Stimulated activated CD8-positive, alpha-beta memory T cell treated with anti-CD3 and anti-CD28 coated beads, Interleukin-15, amount 100 ng/mL, for 4 hours (primary cell): Measurements from ENCODE around the gene CENPP.

Experiments
- DNase-seq, 2 donors: peaks; one replicate each; pipeline ENCODE4 v3.0.0-alpha.2; 2020; ENCODE audit warnings: low read depth in 2 of 2

Gene CENPP

GRCh38 chr9:92325269-92325990 is at the start of gene CENPP, which contains the start of gene NOL8:
Gene CENPP, plus strand, starts transcription at chr9:92325953.
Gene NOL8, minus strand, starts transcription at chr9:92325350. Its CDS starts 1,189 bp downstream, at chr9:92324161.
- DNase-seq = peak; percentile 63 to 72

GRCh38 chr9:92276331-92277032 is 49.3 kb upstream of the CENPP start:
- no peak for DNase-seq

GRCh38 chr9:92278110-92278509 is 47.6 kb upstream of the CENPP start:
- no peak for DNase-seq

GRCh38 chr9:92279302-92279701 is 46.5 kb upstream of the CENPP start:
- no peak for DNase-seq

GRCh38 chr9:92289708-92290390 is 35.9 kb upstream of the CENPP start:
- DNase-seq = no peak

GRCh38 chr9:92290785-92291429 is 34.8 kb upstream of the CENPP start:
- no peak for DNase-seq

GRCh38 chr9:92291577-92291976 is 34.2 kb upstream of the CENPP start:
- no peak for DNase-seq

GRCh38 chr9:92292338-92293074 is 33.2 kb upstream of the CENPP start:
- DNase-seq = no peak

GRCh38 chr9:92293075-92293354 is 32.7 kb upstream of the CENPP start:
- DNase-seq = no peak

GRCh38 chr9:92293452-92294296 is 32.1 kb upstream of the CENPP start, which contains the start of gene IARS1:
Gene IARS1, minus strand, starts transcription at chr9:92293697. Its CDS starts 4,278 bp downstream, at chr9:92289419.
- peak; percentile 99 to 100 for DNase-seq

- no peak for DNase-seq
Measured at GRCh38 chr9:92294297-92294676, 31.5 kb upstream of the CENPP start.

GRCh38 chr9:92295240-92295790 is 30.4 kb upstream of the CENPP start:
- DNase-seq = no peak

- DNase-seq = no peak
Measured at GRCh38 chr9:92295827-92296258, 29.9 kb upstream of the CENPP start.

GRCh38 chr9:92297611-92298010 is 28.1 kb upstream of the CENPP start:
- DNase-seq = no peak

GRCh38 chr9:92298036-92298435 is 27.7 kb upstream of the CENPP start:
- no peak for DNase-seq

GRCh38 chr9:92299116-92299515 is 26.6 kb upstream of the CENPP start:
- no peak for DNase-seq

GRCh38 chr9:92300936-92301335 is 24.8 kb upstream of the CENPP start:
- no peak for DNase-seq

GRCh38 chr9:92308893-92309292 is 16.9 kb upstream of the CENPP start:
- no peak for DNase-seq

GRCh38 chr9:92310562-92310961 is 15.2 kb upstream of the CENPP start:
- no peak for DNase-seq

- no peak for DNase-seq
Measured at GRCh38 chr9:92312887-92313623, 12.7 kb upstream of the CENPP start.
